GM23338 (cell line): ENCODE measurements around the gene NCOA1.

Source experiments
- CREB1 ChIP-seq: fragments of 250-450 bp; sonication (Bioruptor Pico); IDR thresholded peaks from 2 replicates; pipeline ENCODE4 v1.5.0; 2020; ENCODE audit warnings: low read depth, mild to moderate bottlenecking, moderate library complexity
- EZH2 ChIP-seq: fragments of 200-600 bp; sonication (generic); IDR thresholded peaks from one replicate; pipeline ENCODE4 v1.8.0; 2017; ENCODE audit warnings: antibody characterized with exemption, mild to moderate bottlenecking, low read depth; ENCODE audit not compliant: unreplicated experiment
- EZH2phosphoT487 ChIP-seq: fragments of 200-600 bp; sonication (generic); IDR thresholded peaks from one replicate; pipeline ENCODE4 v1.8.1; 2018; ENCODE audit warnings: antibody characterized with exemption; ENCODE audit not compliant: unreplicated experiment
- JUNB ChIP-seq: IDR thresholded peaks from one replicate; pipeline ENCODE4 v1.6.1; 2016; ENCODE audit warnings: antibody characterized with exemption; ENCODE audit not compliant: unreplicated experiment
- NANOG ChIP-seq: IDR thresholded peaks from 2 replicates; pipeline ENCODE4 v1.6.1; 2016; ENCODE audit warnings: antibody characterized with exemption, borderline replicate concordance
- POLR2AphosphoS5 ChIP-seq: IDR thresholded peaks from 2 replicates; pipeline ENCODE4 v1.6.1; 2016; ENCODE audit warnings: antibody characterized with exemption, low read depth
- STAT1 ChIP-seq: IDR thresholded peaks from one replicate; pipeline ENCODE4 v1.6.1; 2016; ENCODE audit warnings: antibody characterized with exemption; ENCODE audit not compliant: unreplicated experiment
- ZNF114 ChIP-seq: fragments of 250-450 bp; sonication (Bioruptor Pico); IDR thresholded peaks from 2 replicates; pipeline ENCODE4 v1.5.0; 2020; ENCODE audit warnings: mild to moderate bottlenecking, moderate library complexity
- ZNF331 ChIP-seq: fragments of 250-450 bp; sonication (Bioruptor Pico); IDR thresholded peaks from 2 replicates; pipeline ENCODE4 v1.5.0; 2020; ENCODE audit warnings: low read depth, mild to moderate bottlenecking, moderate library complexity
- TF ChIP-seq, protein P1 (sequence below): IDR thresholded peaks from one replicate; pipeline ENCODE4 v1.6.1; 2018; ENCODE audit warnings: antibody characterized with exemption; ENCODE audit not compliant: unreplicated experiment
- TF ChIP-seq, protein P2 (sequence below), 2 experiments: fragments of 200-600 bp in 1 of 2; sonication (generic) in 1 of 2; conservative IDR thresholded peaks; 2 replicates each; pipeline versions ENCODE4 v1.5.1 to v1.6.1; 2016 to 2017; ENCODE audit warnings: antibody characterized with exemption in 2 of 2, low read depth in 2 of 2, mild to moderate bottlenecking in 2 of 2, moderate library complexity in 1 of 2
- TF ChIP-seq, protein P3 (sequence below): fragments of 250-450 bp; sonication (Bioruptor Pico); IDR thresholded peaks from 2 replicates; pipeline ENCODE4 v1.5.0; 2020; ENCODE audit warnings: mild to moderate bottlenecking, moderate library complexity
- TF ChIP-seq, protein P4 (sequence below): IDR thresholded peaks from 2 replicates; pipeline ENCODE4 v1.6.1; 2016; ENCODE audit warnings: antibody characterized with exemption

DNA sequence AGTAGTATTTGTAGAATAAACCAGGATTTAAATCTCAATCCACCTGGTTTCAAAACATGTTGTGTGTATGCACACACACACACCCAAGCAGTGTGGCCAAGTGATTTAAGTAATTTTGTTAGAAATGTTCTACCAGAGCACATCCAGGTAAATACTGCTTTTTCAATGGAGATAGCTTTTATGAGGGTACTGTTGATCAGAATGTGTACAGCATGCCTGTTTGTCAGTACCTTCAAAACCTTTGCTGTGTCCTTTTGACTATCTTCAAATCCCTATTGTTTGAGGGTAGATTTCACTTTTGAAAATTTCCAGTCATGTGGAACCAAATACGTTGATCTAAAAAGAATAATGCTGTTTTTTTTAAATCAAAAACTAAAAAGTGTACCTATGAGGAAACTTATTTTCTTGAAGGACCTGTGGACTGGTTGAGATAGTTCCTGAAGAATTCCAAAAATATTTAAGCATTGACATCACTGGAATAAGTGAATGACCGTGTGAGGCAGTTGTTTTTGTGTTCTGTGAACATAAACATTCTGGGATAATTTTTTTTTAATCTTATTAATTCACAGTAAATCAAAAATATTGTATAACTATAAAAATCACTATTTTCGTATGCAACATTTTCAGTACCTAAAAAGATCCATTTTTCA, 231.2 kb downstream of the NCOA1 start:
- TF ChIP-seq, protein P1, sequence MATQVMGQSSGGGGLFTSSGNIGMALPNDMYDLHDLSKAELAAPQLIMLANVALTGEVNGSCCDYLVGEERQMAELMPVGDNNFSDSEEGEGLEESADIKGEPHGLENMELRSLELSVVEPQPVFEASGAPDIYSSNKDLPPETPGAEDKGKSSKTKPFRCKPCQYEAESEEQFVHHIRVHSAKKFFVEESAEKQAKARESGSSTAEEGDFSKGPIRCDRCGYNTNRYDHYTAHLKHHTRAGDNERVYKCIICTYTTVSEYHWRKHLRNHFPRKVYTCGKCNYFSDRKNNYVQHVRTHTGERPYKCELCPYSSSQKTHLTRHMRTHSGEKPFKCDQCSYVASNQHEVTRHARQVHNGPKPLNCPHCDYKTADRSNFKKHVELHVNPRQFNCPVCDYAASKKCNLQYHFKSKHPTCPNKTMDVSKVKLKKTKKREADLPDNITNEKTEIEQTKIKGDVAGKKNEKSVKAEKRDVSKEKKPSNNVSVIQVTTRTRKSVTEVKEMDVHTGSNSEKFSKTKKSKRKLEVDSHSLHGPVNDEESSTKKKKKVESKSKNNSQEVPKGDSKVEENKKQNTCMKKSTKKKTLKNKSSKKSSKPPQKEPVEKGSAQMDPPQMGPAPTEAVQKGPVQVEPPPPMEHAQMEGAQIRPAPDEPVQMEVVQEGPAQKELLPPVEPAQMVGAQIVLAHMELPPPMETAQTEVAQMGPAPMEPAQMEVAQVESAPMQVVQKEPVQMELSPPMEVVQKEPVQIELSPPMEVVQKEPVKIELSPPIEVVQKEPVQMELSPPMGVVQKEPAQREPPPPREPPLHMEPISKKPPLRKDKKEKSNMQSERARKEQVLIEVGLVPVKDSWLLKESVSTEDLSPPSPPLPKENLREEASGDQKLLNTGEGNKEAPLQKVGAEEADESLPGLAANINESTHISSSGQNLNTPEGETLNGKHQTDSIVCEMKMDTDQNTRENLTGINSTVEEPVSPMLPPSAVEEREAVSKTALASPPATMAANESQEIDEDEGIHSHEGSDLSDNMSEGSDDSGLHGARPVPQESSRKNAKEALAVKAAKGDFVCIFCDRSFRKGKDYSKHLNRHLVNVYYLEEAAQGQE: no peak
- TF ChIP-seq, protein P2, sequence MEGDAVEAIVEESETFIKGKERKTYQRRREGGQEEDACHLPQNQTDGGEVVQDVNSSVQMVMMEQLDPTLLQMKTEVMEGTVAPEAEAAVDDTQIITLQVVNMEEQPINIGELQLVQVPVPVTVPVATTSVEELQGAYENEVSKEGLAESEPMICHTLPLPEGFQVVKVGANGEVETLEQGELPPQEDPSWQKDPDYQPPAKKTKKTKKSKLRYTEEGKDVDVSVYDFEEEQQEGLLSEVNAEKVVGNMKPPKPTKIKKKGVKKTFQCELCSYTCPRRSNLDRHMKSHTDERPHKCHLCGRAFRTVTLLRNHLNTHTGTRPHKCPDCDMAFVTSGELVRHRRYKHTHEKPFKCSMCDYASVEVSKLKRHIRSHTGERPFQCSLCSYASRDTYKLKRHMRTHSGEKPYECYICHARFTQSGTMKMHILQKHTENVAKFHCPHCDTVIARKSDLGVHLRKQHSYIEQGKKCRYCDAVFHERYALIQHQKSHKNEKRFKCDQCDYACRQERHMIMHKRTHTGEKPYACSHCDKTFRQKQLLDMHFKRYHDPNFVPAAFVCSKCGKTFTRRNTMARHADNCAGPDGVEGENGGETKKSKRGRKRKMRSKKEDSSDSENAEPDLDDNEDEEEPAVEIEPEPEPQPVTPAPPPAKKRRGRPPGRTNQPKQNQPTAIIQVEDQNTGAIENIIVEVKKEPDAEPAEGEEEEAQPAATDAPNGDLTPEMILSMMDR (conservative IDR thresholded peaks at IDR 0.05; ENCODE audit: low read depth in 2 of 2): no peak
- TF ChIP-seq EZH2 (no peak), EZH2phosphoT487 (no peak), ZNF331 (no peak), CREB1 (no peak), POLR2AphosphoS5 (no peak), ZNF114 (CRISPR knock-in tag) (no peak), JUNB (no peak), NANOG (no peak), STAT1 (no peak)
- TF ChIP-seq, protein P3, sequence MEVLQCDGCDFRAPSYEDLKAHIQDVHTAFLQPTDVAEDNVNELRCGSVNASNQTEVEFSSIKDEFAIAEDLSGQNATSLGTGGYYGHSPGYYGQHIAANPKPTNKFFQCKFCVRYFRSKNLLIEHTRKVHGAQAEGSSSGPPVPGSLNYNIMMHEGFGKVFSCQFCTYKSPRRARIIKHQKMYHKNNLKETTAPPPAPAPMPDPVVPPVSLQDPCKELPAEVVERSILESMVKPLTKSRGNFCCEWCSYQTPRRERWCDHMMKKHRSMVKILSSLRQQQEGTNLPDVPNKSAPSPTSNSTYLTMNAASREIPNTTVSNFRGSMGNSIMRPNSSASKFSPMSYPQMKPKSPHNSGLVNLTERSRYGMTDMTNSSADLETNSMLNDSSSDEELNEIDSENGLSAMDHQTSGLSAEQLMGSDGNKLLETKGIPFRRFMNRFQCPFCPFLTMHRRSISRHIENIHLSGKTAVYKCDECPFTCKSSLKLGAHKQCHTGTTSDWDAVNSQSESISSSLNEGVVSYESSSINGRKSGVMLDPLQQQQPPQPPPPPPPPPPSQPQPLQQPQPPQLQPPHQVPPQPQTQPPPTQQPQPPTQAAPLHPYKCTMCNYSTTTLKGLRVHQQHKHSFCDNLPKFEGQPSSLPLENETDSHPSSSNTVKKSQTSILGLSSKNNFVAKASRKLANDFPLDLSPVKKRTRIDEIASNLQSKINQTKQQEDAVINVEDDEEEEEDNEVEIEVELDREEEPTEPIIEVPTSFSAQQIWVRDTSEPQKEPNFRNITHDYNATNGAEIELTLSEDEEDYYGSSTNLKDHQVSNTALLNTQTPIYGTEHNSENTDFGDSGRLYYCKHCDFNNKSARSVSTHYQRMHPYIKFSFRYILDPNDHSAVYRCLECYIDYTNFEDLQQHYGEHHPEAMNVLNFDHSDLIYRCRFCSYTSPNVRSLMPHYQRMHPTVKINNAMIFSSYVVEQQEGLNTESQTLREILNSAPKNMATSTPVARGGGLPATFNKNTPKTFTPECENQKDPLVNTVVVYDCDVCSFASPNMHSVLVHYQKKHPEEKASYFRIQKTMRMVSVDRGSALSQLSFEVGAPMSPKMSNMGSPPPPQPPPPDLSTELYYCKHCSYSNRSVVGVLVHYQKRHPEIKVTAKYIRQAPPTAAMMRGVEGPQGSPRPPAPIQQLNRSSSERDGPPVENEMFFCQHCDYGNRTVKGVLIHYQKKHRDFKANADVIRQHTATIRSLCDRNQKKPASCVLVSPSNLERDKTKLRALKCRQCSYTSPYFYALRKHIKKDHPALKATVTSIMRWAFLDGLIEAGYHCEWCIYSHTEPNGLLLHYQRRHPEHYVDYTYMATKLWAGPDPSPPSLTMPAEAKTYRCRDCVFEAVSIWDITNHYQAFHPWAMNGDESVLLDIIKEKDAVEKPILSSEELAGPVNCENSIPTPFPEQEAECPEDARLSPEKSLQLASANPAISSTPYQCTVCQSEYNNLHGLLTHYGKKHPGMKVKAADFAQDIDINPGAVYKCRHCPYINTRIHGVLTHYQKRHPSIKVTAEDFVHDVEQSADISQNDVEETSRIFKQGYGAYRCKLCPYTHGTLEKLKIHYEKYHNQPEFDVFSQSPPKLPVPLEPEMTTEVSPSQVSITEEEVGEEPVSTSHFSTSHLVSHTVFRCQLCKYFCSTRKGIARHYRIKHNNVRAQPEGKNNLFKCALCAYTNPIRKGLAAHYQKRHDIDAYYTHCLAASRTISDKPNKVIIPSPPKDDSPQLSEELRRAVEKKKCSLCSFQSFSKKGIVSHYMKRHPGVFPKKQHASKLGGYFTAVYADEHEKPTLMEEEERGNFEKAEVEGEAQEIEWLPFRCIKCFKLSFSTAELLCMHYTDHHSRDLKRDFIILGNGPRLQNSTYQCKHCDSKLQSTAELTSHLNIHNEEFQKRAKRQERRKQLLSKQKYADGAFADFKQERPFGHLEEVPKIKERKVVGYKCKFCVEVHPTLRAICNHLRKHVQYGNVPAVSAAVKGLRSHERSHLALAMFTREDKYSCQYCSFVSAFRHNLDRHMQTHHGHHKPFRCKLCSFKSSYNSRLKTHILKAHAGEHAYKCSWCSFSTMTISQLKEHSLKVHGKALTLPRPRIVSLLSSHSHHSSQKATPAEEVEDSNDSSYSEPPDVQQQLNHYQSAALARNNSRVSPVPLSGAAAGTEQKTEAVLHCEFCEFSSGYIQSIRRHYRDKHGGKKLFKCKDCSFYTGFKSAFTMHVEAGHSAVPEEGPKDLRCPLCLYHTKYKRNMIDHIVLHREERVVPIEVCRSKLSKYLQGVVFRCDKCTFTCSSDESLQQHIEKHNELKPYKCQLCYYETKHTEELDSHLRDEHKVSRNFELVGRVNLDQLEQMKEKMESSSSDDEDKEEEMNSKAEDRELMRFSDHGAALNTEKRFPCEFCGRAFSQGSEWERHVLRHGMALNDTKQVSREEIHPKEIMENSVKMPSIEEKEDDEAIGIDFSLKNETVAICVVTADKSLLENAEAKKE (CRISPR knock-in tag): no peak
- TF ChIP-seq, protein P4, sequence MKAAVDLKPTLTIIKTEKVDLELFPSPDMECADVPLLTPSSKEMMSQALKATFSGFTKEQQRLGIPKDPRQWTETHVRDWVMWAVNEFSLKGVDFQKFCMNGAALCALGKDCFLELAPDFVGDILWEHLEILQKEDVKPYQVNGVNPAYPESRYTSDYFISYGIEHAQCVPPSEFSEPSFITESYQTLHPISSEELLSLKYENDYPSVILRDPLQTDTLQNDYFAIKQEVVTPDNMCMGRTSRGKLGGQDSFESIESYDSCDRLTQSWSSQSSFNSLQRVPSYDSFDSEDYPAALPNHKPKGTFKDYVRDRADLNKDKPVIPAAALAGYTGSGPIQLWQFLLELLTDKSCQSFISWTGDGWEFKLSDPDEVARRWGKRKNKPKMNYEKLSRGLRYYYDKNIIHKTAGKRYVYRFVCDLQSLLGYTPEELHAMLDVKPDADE: no peak
